GM12878 (cell line): ENCODE results near the gene TRAF3. TPM values are rescaled to one million over a fixed set of nuclear protein-coding genes. Genes with fewer than 3 reads are reported as not detected.

Source experiments
- BACH1 ChIP-seq: fragments of 450-650 bp; IDR thresholded peaks from 2 replicates; pipeline ENCODE4 v1.6.1; 2017; ENCODE audit warnings: mild to moderate bottlenecking, borderline replicate concordance
- CEBPB ChIP-seq, 2 experiments: fragments of 150-350 bp in 1 of 2; IDR thresholded peaks; 2 replicates each; pipeline ENCODE4 v1.6.1; 2012 to 2014; ENCODE audit warnings: low read depth in 2 of 2, low read length in 2 of 2, borderline replicate concordance in 1 of 2, inconsistent platforms in 1 of 2
- DPF2 ChIP-seq: fragments of 450-650 bp; IDR thresholded peaks from 2 replicates; pipeline ENCODE4 v1.6.1; 2017; ENCODE audit warnings: mild to moderate bottlenecking
- ELK1 ChIP-seq: IDR thresholded peaks from 2 replicates; pipeline ENCODE4 v1.6.1; 2012; ENCODE audit warnings: low read depth, low read length, improper control_type of control experiment
- IKZF1 ChIP-seq: fragments of 450-650 bp; conservative IDR thresholded peaks from 2 replicates; pipeline ENCODE4 v1.6.1; 2017; ENCODE audit warnings: antibody characterized with exemption, mild to moderate bottlenecking
- KLF5 ChIP-seq: fragments of 450-650 bp; IDR thresholded peaks from 2 replicates; pipeline ENCODE4 v1.6.1; 2014; ENCODE audit warnings: mild to moderate bottlenecking; ENCODE audit not compliant: partially characterized antibody
- MEF2A ChIP-seq: IDR thresholded peaks from 2 replicates; pipeline ENCODE4 v1.6.1; 2011; ENCODE audit warnings: low read depth, mild to moderate bottlenecking, low read length, moderate library complexity; ENCODE audit not compliant: insufficient read depth
- NFYA ChIP-seq: IDR thresholded peaks from 2 replicates; pipeline ENCODE4 v1.6.1; 2011; ENCODE audit warnings: low read depth, mild to moderate bottlenecking, low read length, improper control_type of control experiment, borderline replicate concordance
- PAX8 ChIP-seq: fragments of 450-650 bp; IDR thresholded peaks from 2 replicates; pipeline ENCODE4 v1.6.1; 2017; ENCODE audit warnings: mild to moderate bottlenecking, moderate library complexity
- RAD51 ChIP-seq: fragments of 450-650 bp; IDR thresholded peaks from 2 replicates; pipeline ENCODE4 v1.6.1; 2016; ENCODE audit warnings: moderate library complexity, mild to moderate bottlenecking, inconsistent platforms
- RB1 ChIP-seq: fragments of 450-650 bp; formaldehyde crosslinking; IDR thresholded peaks from 2 replicates; pipeline ENCODE4 v1.6.1; 2017; ENCODE audit warnings: mild to moderate bottlenecking, borderline replicate concordance
- SMAD5 ChIP-seq: IDR thresholded peaks from 2 replicates; pipeline ENCODE4 v1.6.1; 2016; ENCODE audit warnings: antibody characterized with exemption, low read depth
- TBL1XR1 ChIP-seq: IDR thresholded peaks from 2 replicates; pipeline ENCODE4 v1.6.1; 2012; ENCODE audit warnings: low read depth, low read length, improper control_type of control experiment
- ZNF622 ChIP-seq: fragments of 450-650 bp; IDR thresholded peaks from 2 replicates; pipeline ENCODE4 v1.6.1; 2017; ENCODE audit warnings: mild to moderate bottlenecking, inconsistent platforms
- ZZZ3 ChIP-seq: IDR thresholded peaks from 2 replicates; pipeline ENCODE4 v1.6.1; 2011; ENCODE audit warnings: low read depth; ENCODE audit not compliant: control insufficient read depth, insufficient read length
- polyA plus RNA-seq, 11 experiments: library from polyadenylated mRNA; depleted of rRNA in 4 of 11; unstranded in 6 of 11; stranded (reverse) in 5 of 11; fragments of >200 nt; fragmentation: Nextera tagmentation in 4 of 11; fragmentation: Illumina TruSeq in 1 of 11; extraction: Ambion mirVana in 4 of 11; extraction: Trizol in 1 of 11; gene quantifications; 1 replicate in 1 of 11; 2 replicates in 10 of 11; pipeline versions ENCODE4 v1.2.1 to v1.2.3, GENCODE V29; 2011 to 2016; ENCODE audit warnings: inconsistent platforms in 2 of 11, missing spikeins in 2 of 11, low read depth in 1 of 11
- total RNA-seq, 4 experiments: library from RNA; depleted of rRNA in 3 of 4; stranded (reverse); fragments of >200 nt in 3 of 4; fragmentation: Illumina TruSeq in 1 of 4; extraction: Trizol in 1 of 4; gene quantifications; 2 replicates each; pipeline versions ENCODE4 v1.2.1 to v1.2.3, GENCODE V29; 2013 to 2021
- TF ChIP-seq, protein P1 (sequence below): fragments of 450-650 bp; formaldehyde crosslinking; IDR thresholded peaks from 2 replicates; pipeline ENCODE4 v1.4.0; 2020; ENCODE audit warnings: mild to moderate bottlenecking, moderate library complexity
- TF ChIP-seq, protein P2 (sequence below): fragments of 450-650 bp; IDR thresholded peaks from 2 replicates; pipeline ENCODE4 v1.6.1; 2017; ENCODE audit warnings: mild to moderate bottlenecking, moderate library complexity
- TF ChIP-seq, protein P3 (sequence below): IDR thresholded peaks from 2 replicates; pipeline ENCODE4 v1.6.1; 2011; ENCODE audit warnings: mild to moderate bottlenecking, low read depth, low read length, moderate library complexity; ENCODE audit not compliant: insufficient replicate concordance

TRAF3 gene
- total and polyA plus RNA-seq, 10 of the 15 experiments (the other 5 are each of a cell fraction or from before 2014, with no cell fraction given) = 3.0 to 70.1 (median 36.5) TPM

DNA sequence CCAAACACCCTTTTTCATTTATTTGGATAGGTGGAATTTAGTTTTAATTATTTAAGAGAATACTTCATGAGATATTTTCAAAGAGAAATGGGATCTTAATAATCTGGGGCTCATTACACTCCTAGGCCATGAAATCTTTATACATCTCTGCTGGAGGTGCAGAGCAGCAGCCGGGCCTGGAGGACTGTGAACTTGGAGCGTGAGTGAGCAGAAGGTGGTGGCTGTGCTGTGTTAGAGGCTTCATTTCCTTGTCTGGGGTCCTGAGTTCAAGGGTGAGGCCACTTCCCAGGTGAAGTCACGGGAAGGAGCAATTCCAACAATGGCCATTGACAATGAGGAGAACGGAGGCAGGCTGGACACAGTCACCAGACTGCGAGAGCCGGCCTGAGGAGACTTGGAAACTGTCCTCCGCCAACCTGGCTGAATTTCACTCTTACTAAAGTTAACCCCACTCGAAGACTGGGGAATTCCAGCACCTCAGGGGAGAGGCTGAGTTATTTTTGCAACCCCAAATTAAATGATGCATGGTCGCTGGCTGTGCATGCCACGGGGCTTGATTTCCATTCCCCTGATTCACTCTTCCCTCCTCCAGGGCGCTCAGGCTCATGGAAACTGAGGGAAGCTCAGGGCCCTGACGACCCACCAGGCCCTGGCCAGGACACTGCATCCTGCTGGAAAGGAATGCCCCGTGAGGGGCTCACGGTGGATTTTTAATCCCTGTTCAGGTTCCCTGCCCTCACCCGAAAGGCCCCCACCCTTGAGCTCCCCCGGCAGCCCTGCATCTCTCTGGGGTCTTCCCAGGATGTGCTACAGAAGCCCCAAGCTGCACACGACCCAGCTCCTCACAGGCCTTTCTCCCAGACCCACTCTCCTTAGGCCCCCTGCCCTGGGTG lies 22.6 kb upstream of the TRAF3 start (continued):
- no peak for TF ChIP-seq TBL1XR1
- no peak for TF ChIP-seq KLF5
- TF ChIP-seq BACH1 = peak; percentile 53; the same call in 1 of the 2 replicates
- no peak for TF ChIP-seq ELK1
- TF ChIP-seq, protein P1, sequence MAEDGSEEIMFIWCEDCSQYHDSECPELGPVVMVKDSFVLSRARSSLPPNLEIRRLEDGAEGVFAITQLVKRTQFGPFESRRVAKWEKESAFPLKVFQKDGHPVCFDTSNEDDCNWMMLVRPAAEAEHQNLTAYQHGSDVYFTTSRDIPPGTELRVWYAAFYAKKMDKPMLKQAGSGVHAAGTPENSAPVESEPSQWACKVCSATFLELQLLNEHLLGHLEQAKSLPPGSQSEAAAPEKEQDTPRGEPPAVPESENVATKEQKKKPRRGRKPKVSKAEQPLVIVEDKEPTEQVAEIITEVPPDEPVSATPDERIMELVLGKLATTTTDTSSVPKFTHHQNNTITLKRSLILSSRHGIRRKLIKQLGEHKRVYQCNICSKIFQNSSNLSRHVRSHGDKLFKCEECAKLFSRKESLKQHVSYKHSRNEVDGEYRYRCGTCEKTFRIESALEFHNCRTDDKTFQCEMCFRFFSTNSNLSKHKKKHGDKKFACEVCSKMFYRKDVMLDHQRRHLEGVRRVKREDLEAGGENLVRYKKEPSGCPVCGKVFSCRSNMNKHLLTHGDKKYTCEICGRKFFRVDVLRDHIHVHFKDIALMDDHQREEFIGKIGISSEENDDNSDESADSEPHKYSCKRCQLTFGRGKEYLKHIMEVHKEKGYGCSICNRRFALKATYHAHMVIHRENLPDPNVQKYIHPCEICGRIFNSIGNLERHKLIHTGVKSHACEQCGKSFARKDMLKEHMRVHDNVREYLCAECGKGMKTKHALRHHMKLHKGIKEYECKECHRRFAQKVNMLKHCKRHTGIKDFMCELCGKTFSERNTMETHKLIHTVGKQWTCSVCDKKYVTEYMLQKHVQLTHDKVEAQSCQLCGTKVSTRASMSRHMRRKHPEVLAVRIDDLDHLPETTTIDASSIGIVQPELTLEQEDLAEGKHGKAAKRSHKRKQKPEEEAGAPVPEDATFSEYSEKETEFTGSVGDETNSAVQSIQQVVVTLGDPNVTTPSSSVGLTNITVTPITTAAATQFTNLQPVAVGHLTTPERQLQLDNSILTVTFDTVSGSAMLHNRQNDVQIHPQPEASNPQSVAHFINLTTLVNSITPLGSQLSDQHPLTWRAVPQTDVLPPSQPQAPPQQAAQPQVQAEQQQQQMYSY (CRISPR knock-in tag) = no peak
- TF ChIP-seq, protein P2, sequence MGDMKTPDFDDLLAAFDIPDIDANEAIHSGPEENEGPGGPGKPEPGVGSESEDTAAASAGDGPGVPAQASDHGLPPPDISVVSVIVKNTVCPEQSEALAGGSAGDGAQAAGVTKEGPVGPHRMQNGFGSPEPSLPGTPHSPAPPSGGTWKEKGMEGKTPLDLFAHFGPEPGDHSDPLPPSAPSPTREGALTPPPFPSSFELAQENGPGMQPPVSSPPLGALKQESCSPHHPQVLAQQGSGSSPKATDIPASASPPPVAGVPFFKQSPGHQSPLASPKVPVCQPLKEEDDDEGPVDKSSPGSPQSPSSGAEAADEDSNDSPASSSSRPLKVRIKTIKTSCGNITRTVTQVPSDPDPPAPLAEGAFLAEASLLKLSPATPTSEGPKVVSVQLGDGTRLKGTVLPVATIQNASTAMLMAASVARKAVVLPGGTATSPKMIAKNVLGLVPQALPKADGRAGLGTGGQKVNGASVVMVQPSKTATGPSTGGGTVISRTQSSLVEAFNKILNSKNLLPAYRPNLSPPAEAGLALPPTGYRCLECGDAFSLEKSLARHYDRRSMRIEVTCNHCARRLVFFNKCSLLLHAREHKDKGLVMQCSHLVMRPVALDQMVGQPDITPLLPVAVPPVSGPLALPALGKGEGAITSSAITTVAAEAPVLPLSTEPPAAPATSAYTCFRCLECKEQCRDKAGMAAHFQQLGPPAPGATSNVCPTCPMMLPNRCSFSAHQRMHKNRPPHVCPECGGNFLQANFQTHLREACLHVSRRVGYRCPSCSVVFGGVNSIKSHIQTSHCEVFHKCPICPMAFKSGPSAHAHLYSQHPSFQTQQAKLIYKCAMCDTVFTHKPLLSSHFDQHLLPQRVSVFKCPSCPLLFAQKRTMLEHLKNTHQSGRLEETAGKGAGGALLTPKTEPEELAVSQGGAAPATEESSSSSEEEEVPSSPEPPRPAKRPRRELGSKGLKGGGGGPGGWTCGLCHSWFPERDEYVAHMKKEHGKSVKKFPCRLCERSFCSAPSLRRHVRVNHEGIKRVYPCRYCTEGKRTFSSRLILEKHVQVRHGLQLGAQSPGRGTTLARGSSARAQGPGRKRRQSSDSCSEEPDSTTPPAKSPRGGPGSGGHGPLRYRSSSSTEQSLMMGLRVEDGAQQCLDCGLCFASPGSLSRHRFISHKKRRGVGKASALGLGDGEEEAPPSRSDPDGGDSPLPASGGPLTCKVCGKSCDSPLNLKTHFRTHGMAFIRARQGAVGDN = peak; percentile 65; the same call in 1 of the 2 replicates
- TF ChIP-seq ZZZ3 = no peak
- no peak for TF ChIP-seq RAD51
- no peak for TF ChIP-seq SMAD5
- peak; percentile 88 for TF ChIP-seq IKZF1
- no peak for TF ChIP-seq PAX8
- TF ChIP-seq CEBPB (IDR thresholded peaks at IDR 0.05; ENCODE audit: borderline replicate concordance in 1 of 2, low read depth in 2 of 2, low read length in 2 of 2) = no peak
- TF ChIP-seq, protein P3, sequence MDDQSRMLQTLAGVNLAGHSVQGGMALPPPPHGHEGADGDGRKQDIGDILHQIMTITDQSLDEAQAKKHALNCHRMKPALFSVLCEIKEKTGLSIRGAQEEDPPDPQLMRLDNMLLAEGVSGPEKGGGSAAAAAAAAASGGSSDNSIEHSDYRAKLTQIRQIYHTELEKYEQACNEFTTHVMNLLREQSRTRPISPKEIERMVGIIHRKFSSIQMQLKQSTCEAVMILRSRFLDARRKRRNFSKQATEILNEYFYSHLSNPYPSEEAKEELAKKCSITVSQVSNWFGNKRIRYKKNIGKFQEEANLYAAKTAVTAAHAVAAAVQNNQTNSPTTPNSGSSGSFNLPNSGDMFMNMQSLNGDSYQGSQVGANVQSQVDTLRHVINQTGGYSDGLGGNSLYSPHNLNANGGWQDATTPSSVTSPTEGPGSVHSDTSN = no peak
- TF ChIP-seq RB1 = 0 out of 2 replicates have a peak, but pooled peaks have one; percentile 35
- TF ChIP-seq DPF2 = peak; percentile 72
- TF ChIP-seq ZNF622 = no peak
- peak; percentile 93 for TF ChIP-seq MEF2A
- no peak for TF ChIP-seq NFYA
